Measurements from ENCODE around the gene SELENOT.
"Not testable (repeated sequence)": the region's sequence is repeated elsewhere in the genome, so short reads cannot be mapped to it uniquely, and the experiment has no call there.

Gene SELENOT

GRCh38 chr3:150603153-150603979 lies at the start of gene SELENOT:
Gene SELENOT (plus strand): TSS chr3:150603321. CDS start chr3:150603363, 42 bp downstream.
- DNase-seq (ENCODE audit: low spot score): peak; percentile 97

GRCh38 chr3:150555859-150556436 lies 47.2 kb upstream of the SELENOT start:
- no peak for DNase-seq (ENCODE audit: low spot score)

- DNase-seq (ENCODE audit: low spot score): no peak
Observed at GRCh38 chr3:150556792-150557191, 46.3 kb upstream of the SELENOT start.

GRCh38 chr3:150557725-150558124 lies 45.4 kb upstream of the SELENOT start:
- DNase-seq (ENCODE audit: low spot score): no peak

GRCh38 chr3:150564243-150564642 lies 38.9 kb upstream of the SELENOT start:
- DNase-seq (ENCODE audit: low spot score): no peak

GRCh38 chr3:150567328-150567727 lies 35.8 kb upstream of the SELENOT start:
- no peak for DNase-seq (ENCODE audit: low spot score)

- DNase-seq (ENCODE audit: low spot score): no peak
Observed at GRCh38 chr3:150577855-150578254, 25.3 kb upstream of the SELENOT start.

- no peak for DNase-seq (ENCODE audit: low spot score)
Observed at GRCh38 chr3:150581174-150581573, 21.9 kb upstream of the SELENOT start.

GRCh38 chr3:150582620-150583019 lies 20.5 kb upstream of the SELENOT start:
- DNase-seq (ENCODE audit: low spot score): no peak

- no peak for DNase-seq (ENCODE audit: low spot score)
Observed at GRCh38 chr3:150583028-150583427, 20.1 kb upstream of the SELENOT start.

GRCh38 chr3:150588027-150588830 lies 14.9 kb upstream of the SELENOT start:
- DNase-seq (ENCODE audit: low spot score): no peak

GRCh38 chr3:150589759-150590158 lies 13.4 kb upstream of the SELENOT start:
- no peak for DNase-seq (ENCODE audit: low spot score)

GRCh38 chr3:150594150-150594549 lies 9.0 kb upstream of the SELENOT start:
- no peak for DNase-seq (ENCODE audit: low spot score)

GRCh38 chr3:150597646-150598045 lies 5.5 kb upstream of the SELENOT start:
- DNase-seq (ENCODE audit: low spot score): no peak

- DNase-seq (ENCODE audit: low spot score): no peak
Observed at GRCh38 chr3:150599611-150600297, 3.4 kb upstream of the SELENOT start.

GRCh38 chr3:150600647-150601530 lies 2.2 kb upstream of the SELENOT start:
- not testable (repeated sequence) for DNase-seq (ENCODE audit: low spot score)

- no peak for DNase-seq (ENCODE audit: low spot score)
Observed at GRCh38 chr3:150602426-150603152, 532 bp upstream of the SELENOT start.

GRCh38 chr3:150603980-150604319 lies 829 bp downstream of the SELENOT start:
- no peak for DNase-seq (ENCODE audit: low spot score)

GRCh38 chr3:150605998-150606641 lies 3.0 kb downstream of the SELENOT start:
- DNase-seq (ENCODE audit: low spot score): no peak
